Liver (tissue), 3 donors: Measurements from ENCODE around the gene SORL1-AS1.

ENCODE experiments used
- CTCF ChIP-seq: fragments of 150-350 bp; IDR thresholded peaks from 2 replicates; pipeline ENCODE4 v1.5.1; 2017; ENCODE audit warnings: improper control_type of control experiment, low read depth, low read length; ENCODE audit not compliant: missing input control
- RAD21 ChIP-seq, 2 donors: IDR thresholded peaks; 2 replicates each; pipeline ENCODE4 v1.6.1; 2016; ENCODE audit warnings: antibody characterized with exemption in 2 of 2, mild to moderate bottlenecking in 2 of 2
- TF ChIP-seq, protein P1 (sequence below): IDR thresholded peaks from 2 replicates; pipeline ENCODE4 v1.6.1; 2016; ENCODE audit warnings: antibody characterized with exemption
- donor health status: healthy.
- donor health status: healthy.

DNA sequence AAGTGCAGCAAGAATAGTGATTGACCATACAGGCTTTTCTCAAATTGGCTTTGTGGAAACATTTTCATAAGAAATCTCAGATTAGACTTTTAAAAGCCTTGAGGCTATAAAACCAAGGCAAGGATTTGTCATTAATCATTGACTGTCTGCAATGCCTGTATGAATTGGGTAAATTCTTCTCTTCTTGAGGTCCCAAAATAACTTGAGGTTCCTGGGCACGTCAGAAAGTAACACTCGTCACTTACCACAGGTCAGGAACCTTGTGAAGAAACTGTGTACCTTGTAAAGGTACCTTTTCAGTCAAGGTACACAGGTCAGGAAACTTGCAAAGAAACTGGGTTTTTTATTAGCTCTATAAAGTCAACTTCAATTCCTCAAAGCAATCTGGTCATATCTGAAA lies 43.9 kb downstream of the SORL1-AS1 start:
- TF ChIP-seq CTCF (no peak), RAD21 (IDR thresholded peaks at IDR 0.05) (no peak)
- TF ChIP-seq, protein P1, sequence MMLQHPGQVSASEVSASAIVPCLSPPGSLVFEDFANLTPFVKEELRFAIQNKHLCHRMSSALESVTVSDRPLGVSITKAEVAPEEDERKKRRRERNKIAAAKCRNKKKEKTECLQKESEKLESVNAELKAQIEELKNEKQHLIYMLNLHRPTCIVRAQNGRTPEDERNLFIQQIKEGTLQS: no peak
